Adrenal gland (tissue), 12 donors: ENCODE measurements around the gene INO80E. TPM values are rescaled to one million over a fixed set of nuclear protein-coding genes. Genes with fewer than 3 reads are reported as not detected.

Experiments used
- DNase-seq, 7 donors: peaks; one replicate each; pipeline ENCODE4 v3.0.0-alpha.2; 2019 to 2020
- H3K27ac ChIP-seq, 5 donors: fragments of 200-600 bp; sonication (generic) in 4 of 5; 1 replicate in 3 of 5; 2 replicates in 2 of 5; pipeline versions ENCODE4 v1.5.1 to v1.8.0; 2016 to 2020; ENCODE audit warnings: mild to moderate bottlenecking in 1 of 5
- H3K27me3 ChIP-seq: fragments of 200-600 bp; 2 replicates; pipeline ENCODE4 v1.8.0; 2021
- H3K36me3 ChIP-seq, 2 donors: fragments of 200-600 bp; replicated peaks in 1 of 2; 1 replicate in 1 of 2; 2 replicates in 1 of 2; pipeline versions ENCODE4 v1.5.1 to v1.8.0; 2018 to 2022
- H3K4me1 ChIP-seq, 2 donors: fragments of 200-600 bp; replicated peaks in 1 of 2; 1 replicate in 1 of 2; 2 replicates in 1 of 2; pipeline versions ENCODE4 v1.5.1 to v1.8.0; 2018 to 2021
- H3K4me3 ChIP-seq, 4 donors: fragments of 200-600 bp; sonication (generic) in 3 of 4; one replicate each; pipeline ENCODE4 v1.5.1; 2016 to 2018
- H3K9me3 ChIP-seq, 3 donors: fragments of 200-600 bp; sonication (generic) in 1 of 3; replicated peaks in 1 of 3; 1 replicate in 2 of 3; 2 replicates in 1 of 3; pipeline versions ENCODE4 v1.5.1 to v1.8.0; 2016 to 2021
- CTCF ChIP-seq, 6 experiments: fragments of 450-650 bp in 4 of 6; fragments of 200-600 bp in 2 of 6; sonication (generic) in 1 of 6; IDR thresholded peaks; 1 replicate in 5 of 6; 2 replicates in 1 of 6; pipeline versions ENCODE4 v1.5.1 to v1.8.0; 2016 to 2021; ENCODE audit warnings: antibody characterized with exemption in 6 of 6, mild to moderate bottlenecking in 2 of 6, moderate library complexity in 1 of 6
- POLR2A ChIP-seq, 2 donors: fragments of 450-650 bp; IDR thresholded peaks; one replicate each; pipeline ENCODE4 v1.6.1; 2017; ENCODE audit warnings: antibody characterized with exemption in 2 of 2, mild to moderate bottlenecking in 2 of 2, moderate library complexity in 1 of 2
- WGBS, 4 donors: extraction: QIAGEN DNeasy Blood & Tissue Kit in 2 of 4; methylation state at CpG; one replicate each; pipeline versions ENCODE4 v1.1.5 to v1.1.7; 2013 to 2017; 5-methylcytosine and 5-hydroxymethylcytosine counted together
- intact Hi-C, 2 donors: fragments of 100-400 bp; cut with DNase I; formaldehyde crosslinking; loops; one replicate each; pipeline versions ENCODE4 v1.14.1 to v1.15.0; 2022 to 2023
- polyA plus RNA-seq, 3 donors: library from polyadenylated mRNA; stranded (reverse); fragments of 200-250 nt in 2 of 3; fragments of 350-450 nt in 1 of 3; fragmentation: Illumina TruSeq in 1 of 3; extraction: RNeasy Lipid Tissue Mini Kit (QIAGEN cat#74804) in 1 of 3; gene quantifications; one replicate each; pipeline ENCODE4 v1.2.3, GENCODE V29; 2013 to 2014
- total RNA-seq, 9 donors: library from RNA; depleted of rRNA in 4 of 9; stranded (reverse); fragments of >200 nt in 4 of 9; fragments of 120-200 nt in 1 of 9; fragmentation: NEBNext Ultra II Directional in 1 of 9; extraction: Animal tissue kit (Norgen Biotek cat#: 25700) in 1 of 9; gene quantifications; one replicate each; pipeline versions ENCODE4 v1.1.0 to v1.2.4, GENCODE V29; 2013 to 2023
- donor health status: healthy with polysubstance abuse.
- donor health status: Bipolar disorder and iron deficiency.
- donor health status: DM: yes; HTN: yes; CAD: no.
- donor health status: DM: no; HTN: no; CAD: no.
- donor health status: DM: no; HTN: no; CAD: no.
- donor health status: DM: yes; HTN: yes; CAD: no.

Gene INO80E
- total and polyA plus RNA-seq, 12 donors, result 31.8 to 362 (median 73.4) TPM

GRCh38 chr16:30006659-30007377 is 10.8 kb downstream of the INO80E start:
- Histone ChIP-seq H3K36me3 (no peaks in the 10 kb centered on the region), H3K4me1 (peaks cover 11 to 12% of the 10 kb centered on the region in 2 donors), H3K9me3 (no peaks in the 10 kb centered on the region), H3K27ac (no peak overlapping the region), H3K4me3 (no peak overlapping the region), H3K27me3 (peaks cover 21% of the 10 kb centered on the region)
- intact Hi-C loops, result no loop called here
- TF ChIP-seq POLR2A (IDR thresholded peaks at IDR 0.05) (no peak), CTCF (IDR thresholded peaks at IDR 0.05) (no peak)
- WGBS, 4 donors, result 73 to 81% (median 79%) methylated on average over 18 to 34 of the region's 34 CpGs
- no peak for DNase-seq

- Histone ChIP-seq H3K9me3 (no peaks in the 10 kb centered on the region), H3K36me3 (no peaks in the 10 kb centered on the region), H3K4me1 (peaks cover 11 to 12% of the 10 kb centered on the region in 2 donors), H3K4me3 (no peak overlapping the region), H3K27me3 (peaks cover 22% of the 10 kb centered on the region), H3K27ac (no peak overlapping the region)
- WGBS, 4 donors, result 63 to 100% (median 70%) methylated on average over 1 to 11 of the region's 11 CpGs
- intact Hi-C loops, result no loop called here
- TF ChIP-seq POLR2A (IDR thresholded peaks at IDR 0.05) (no peak), CTCF (IDR thresholded peaks at IDR 0.05) (no peak)
- DNase-seq, result no peak
These were observed 11.4 kb downstream of the INO80E start for GRCh38 chr16:30007378-30007895.

- H3K4me3 ChIP-seq, result no peak overlapping the region
- H3K27me3 ChIP-seq, result peaks cover 22% of the 10 kb centered on the region
- DNase-seq, result no peak
- no peaks in the 10 kb centered on the region for H3K36me3 ChIP-seq
- H3K4me1 ChIP-seq, result peaks cover 11 to 12% of the 10 kb centered on the region in 2 donors
- no peak overlapping the region for H3K27ac ChIP-seq
- H3K9me3 ChIP-seq, result no peaks in the 10 kb centered on the region
- intact Hi-C loops, result no loop called here
- no peak for TF ChIP-seq CTCF (IDR thresholded peaks at IDR 0.05)
- no peak for TF ChIP-seq POLR2A (IDR thresholded peaks at IDR 0.05)
- WGBS, 4 donors, result 53 to 67% (median 61%) methylated on average over 17 to 26 of the region's 26 CpGs
These were observed 13.2 kb downstream of the INO80E start for GRCh38 chr16:30009085-30009862.
